Psoas muscle (tissue), 8 donors: ENCODE measurements around the gene CCDC91. TPM values are rescaled to one million over a fixed set of nuclear protein-coding genes. Genes with fewer than 3 reads are reported as not detected.
"Not testable (repeated sequence)": the region's sequence is repeated elsewhere in the genome, so short reads cannot be mapped to it uniquely, and the experiment has no call there.

Experiments used
- ATAC-seq, 4 donors: fragments of 200-7000 bp; cut with Tn5 transposase; one replicate each; pipeline ENCODE4 v1.9.1; 2020; ENCODE audit warnings: moderate library complexity in 3 of 4, mild to moderate bottlenecking in 2 of 4
- DNase-seq, 2 donors: peaks; one replicate each; pipeline ENCODE4 v3.0.0-alpha.2; 2020
- H3K27ac ChIP-seq: fragments of 200-600 bp; one replicate; pipeline ENCODE4 v1.8.0; 2022
- H3K27me3 ChIP-seq, 3 donors: fragments of 200-600 bp in 1 of 3; one replicate each; pipeline versions ENCODE4 v1.6.1 to v1.8.0; 2013 to 2022; ENCODE audit warnings: low read length in 2 of 3, mild to moderate bottlenecking in 2 of 3, moderate library complexity in 1 of 3; ENCODE audit not compliant: insufficient read depth in 3 of 3
- H3K36me3 ChIP-seq, 2 donors: fragments of 200-600 bp in 1 of 2; one replicate each; pipeline versions ENCODE4 v1.6.1 to v1.8.0; 2013 to 2022; ENCODE audit warnings: low read depth in 1 of 2, mild to moderate bottlenecking in 1 of 2, moderate library complexity in 1 of 2; ENCODE audit not compliant: insufficient read depth in 1 of 2
- H3K4me1 ChIP-seq: fragments of 200-600 bp; one replicate; pipeline ENCODE4 v1.8.0; 2022
- H3K4me3 ChIP-seq: fragments of 200-600 bp; one replicate; pipeline ENCODE4 v1.8.0; 2022; ENCODE audit warnings: mild to moderate bottlenecking
- H3K9me3 ChIP-seq: fragments of 200-600 bp; one replicate; pipeline ENCODE4 v1.8.0; 2022
- WGBS, 3 donors: extraction: QIAGEN DNeasy Blood & Tissue Kit; methylation state at CpG; one replicate each; pipeline versions ENCODE4 v1.1.6 to v1.1.7; 2013; 5-methylcytosine and 5-hydroxymethylcytosine counted together
- intact Hi-C, 2 donors: fragments of 100-400 bp; cut with DNase I; formaldehyde crosslinking; loops; one replicate each; pipeline versions ENCODE4 v1.11.0 to v1.14.2; 2022
- polyA plus RNA-seq, 3 donors: library from polyadenylated mRNA; stranded (reverse); fragments of 200-250 nt; gene quantifications; one replicate each; pipeline ENCODE4 v1.2.3, GENCODE V29; 2013
- total RNA-seq, 4 donors: library from RNA; stranded (reverse); fragmentation: NEBNext Ultra II Directional in 2 of 4; extraction: Animal tissue kit (Norgen Biotek cat#: 25700) in 2 of 4; gene quantifications; one replicate each; pipeline versions ENCODE4 v1.2.1 to v1.2.4, GENCODE V29; 2021 to 2023
- TF ChIP-seq, protein P1 (sequence below): fragments of 200-600 bp; IDR thresholded peaks from one replicate; pipeline ENCODE4 v1.8.0; 2022; ENCODE audit warnings: antibody characterized with exemption
- donor health status: healthy with polysubstance abuse.
- donor health status: DM: no; HTN: no; CAD: no; lungs with moderate emphysema.
- donor health status: Bipolar disorder and iron deficiency.
- donor health status: healthy.
- donor health status: DM: yes; HTN: yes; CAD: no.
- donor health status: DM: no; HTN: no; CAD: no.
- donor health status: DM: no; HTN: no; CAD: no.
- donor health status: DM: yes; HTN: yes; CAD: no.

The CCDC91 gene
- total and polyA plus RNA-seq, 7 donors: 18.4 to 47.2 (median 36.2) TPM

GRCh38 chr12:28463396-28463795 lies 273.1 kb downstream of the CCDC91 start:
- intact Hi-C loops: no loop called here
- Histone ChIP-seq H3K27ac (no peak overlapping the region), H3K4me1 (no peaks in the 10 kb centered on the region), H3K9me3 (no peaks in the 10 kb centered on the region), H3K4me3 (no peak overlapping the region), H3K27me3 (no peaks in the 10 kb centered on the region), H3K36me3 (no peaks in the 10 kb centered on the region)
- ATAC-seq (no peak), DNase-seq (no peak)
- TF ChIP-seq, protein P1, sequence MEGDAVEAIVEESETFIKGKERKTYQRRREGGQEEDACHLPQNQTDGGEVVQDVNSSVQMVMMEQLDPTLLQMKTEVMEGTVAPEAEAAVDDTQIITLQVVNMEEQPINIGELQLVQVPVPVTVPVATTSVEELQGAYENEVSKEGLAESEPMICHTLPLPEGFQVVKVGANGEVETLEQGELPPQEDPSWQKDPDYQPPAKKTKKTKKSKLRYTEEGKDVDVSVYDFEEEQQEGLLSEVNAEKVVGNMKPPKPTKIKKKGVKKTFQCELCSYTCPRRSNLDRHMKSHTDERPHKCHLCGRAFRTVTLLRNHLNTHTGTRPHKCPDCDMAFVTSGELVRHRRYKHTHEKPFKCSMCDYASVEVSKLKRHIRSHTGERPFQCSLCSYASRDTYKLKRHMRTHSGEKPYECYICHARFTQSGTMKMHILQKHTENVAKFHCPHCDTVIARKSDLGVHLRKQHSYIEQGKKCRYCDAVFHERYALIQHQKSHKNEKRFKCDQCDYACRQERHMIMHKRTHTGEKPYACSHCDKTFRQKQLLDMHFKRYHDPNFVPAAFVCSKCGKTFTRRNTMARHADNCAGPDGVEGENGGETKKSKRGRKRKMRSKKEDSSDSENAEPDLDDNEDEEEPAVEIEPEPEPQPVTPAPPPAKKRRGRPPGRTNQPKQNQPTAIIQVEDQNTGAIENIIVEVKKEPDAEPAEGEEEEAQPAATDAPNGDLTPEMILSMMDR: no peak

GRCh38 chr12:28471762-28472161 lies 281.5 kb downstream of the CCDC91 start:
- ATAC-seq, DNase-seq, H3K4me3 ChIP-seq, intact Hi-C loops, H3K36me3 ChIP-seq, H3K4me1 ChIP-seq, H3K27ac ChIP-seq, H3K9me3 ChIP-seq, H3K27me3 ChIP-seq: not testable (repeated sequence)
- WGBS, 3 donors: 97 to 98% (median 97%) methylated on average over 9 of the region's 9 CpGs

- ATAC-seq, DNase-seq, H3K27ac ChIP-seq, H3K4me3 ChIP-seq, intact Hi-C loops, H3K9me3 ChIP-seq, H3K4me1 ChIP-seq, H3K36me3 ChIP-seq, H3K27me3 ChIP-seq: not testable (repeated sequence)
- WGBS, 3 donors: 61 to 88% (median 73%) methylated on average over 3 of the region's 3 CpGs
Observed at GRCh38 chr12:28476206-28476605, 285.9 kb downstream of the CCDC91 start.

- H3K27ac ChIP-seq, ATAC-seq, H3K36me3 ChIP-seq, H3K9me3 ChIP-seq, H3K4me1 ChIP-seq, DNase-seq, H3K27me3 ChIP-seq, intact Hi-C loops, H3K4me3 ChIP-seq: not testable (repeated sequence)
- 84 to 97% (median 96%) methylated on average over 1 of the region's 1 CpG for WGBS, 3 donors
Observed at GRCh38 chr12:28479097-28479496, 288.8 kb downstream of the CCDC91 start.

GRCh38 chr12:28479683-28480082 lies 289.4 kb downstream of the CCDC91 start:
- Histone ChIP-seq H3K9me3 (no peaks in the 10 kb centered on the region), H3K4me1 (no peaks in the 10 kb centered on the region), H3K27ac (no peak overlapping the region), H3K27me3 (no peaks in the 10 kb centered on the region), H3K36me3 (peaks cover 0 to 14% of the 10 kb centered on the region in 2 donors), H3K4me3 (no peak overlapping the region)
- TF ChIP-seq, protein P1: no peak
- DNase-seq (no peak), ATAC-seq (no peak)
- WGBS, 3 donors: 94 to 98% (median 96%) methylated on average over 1 of the region's 1 CpG
- intact Hi-C loops: no loop called here

DNA sequence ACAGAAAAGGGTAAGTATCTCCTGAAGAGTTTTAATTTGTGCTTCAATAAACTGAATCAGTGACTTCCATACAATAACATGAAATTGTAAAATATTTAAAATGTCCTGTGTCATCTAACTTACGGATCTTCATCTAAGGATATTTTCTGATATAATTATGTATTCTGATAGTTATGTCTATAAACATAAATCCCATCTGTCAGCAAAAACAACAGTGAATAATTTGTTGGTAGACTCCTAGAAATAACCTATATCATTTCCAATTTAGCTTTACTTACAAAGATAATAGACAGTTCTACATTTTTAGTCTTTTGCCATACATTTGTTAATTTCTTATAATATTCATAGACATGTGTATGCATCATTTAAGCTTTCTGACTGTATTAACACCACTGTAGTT lies 293.9 kb downstream of the CCDC91 start:
- Histone ChIP-seq H3K9me3 (no peaks in the 10 kb centered on the region), H3K27ac (no peak overlapping the region), H3K27me3 (no peaks in the 10 kb centered on the region), H3K4me1 (no peaks in the 10 kb centered on the region), H3K36me3 (peaks cover 0 to 14% of the 10 kb centered on the region in 2 donors), H3K4me3 (no peak overlapping the region)
- 94 to 100% (median 96%) methylated on average over 1 of the region's 1 CpG for WGBS, 3 donors
- TF ChIP-seq, protein P1: no peak
- intact Hi-C loops: no loop called here
- ATAC-seq: no peak
- no peak for DNase-seq
